ENCODE results near the gene TMEM63B. TPM values are rescaled to one million over a fixed set of nuclear protein-coding genes. Genes with fewer than 3 reads are reported as not detected.

TMEM63B gene
- total RNA-seq, 3 donors from 2014 or later: 57.0 to 108 (median 79.6) TPM

DNA sequence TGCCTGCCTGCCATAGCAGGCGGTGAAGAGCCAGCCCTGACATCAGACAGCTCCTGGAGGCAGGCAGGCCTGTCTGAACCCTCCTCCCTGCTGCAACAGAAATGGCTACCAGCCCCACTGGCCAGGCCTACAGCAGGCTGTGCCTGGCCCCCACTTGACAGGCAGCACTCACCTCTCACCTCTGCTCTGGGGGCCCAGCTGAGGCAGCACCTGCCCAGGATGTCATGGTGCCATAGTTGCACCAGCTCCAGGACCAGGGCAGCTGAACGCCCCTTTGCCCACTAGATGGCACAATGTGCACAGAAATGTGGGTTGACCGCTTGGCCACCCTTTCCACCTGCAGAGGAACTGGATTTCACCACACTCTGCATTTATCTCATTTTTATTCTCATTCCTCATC, 30.7 kb upstream of the TMEM63B start:
- peaks cover 11% of the 10 kb centered on the region for H3K4me1 ChIP-seq (ENCODE audit: low read depth)
- H3K9me3 ChIP-seq: no peaks in the 10 kb centered on the region
- no peaks in the 10 kb centered on the region for H3K36me3 ChIP-seq (ENCODE audit: low read depth)
- intact Hi-C loops (cut with DNase I, micrococcal nuclease): loop anchor here in 1 of 2 donors (2.0 kb wide), 1 partner anchor 56 kb away; no protein-coding TSS in a partner anchor
- no peak overlapping the region for H3K4me3 ChIP-seq
- ATAC-seq: peak; percentile 85
- peak; percentile 67 to 89 (median 83) for DNase-seq
- TF ChIP-seq CTCF (IDR thresholded peaks at IDR 0.05): peak; percentile 70

DNA sequence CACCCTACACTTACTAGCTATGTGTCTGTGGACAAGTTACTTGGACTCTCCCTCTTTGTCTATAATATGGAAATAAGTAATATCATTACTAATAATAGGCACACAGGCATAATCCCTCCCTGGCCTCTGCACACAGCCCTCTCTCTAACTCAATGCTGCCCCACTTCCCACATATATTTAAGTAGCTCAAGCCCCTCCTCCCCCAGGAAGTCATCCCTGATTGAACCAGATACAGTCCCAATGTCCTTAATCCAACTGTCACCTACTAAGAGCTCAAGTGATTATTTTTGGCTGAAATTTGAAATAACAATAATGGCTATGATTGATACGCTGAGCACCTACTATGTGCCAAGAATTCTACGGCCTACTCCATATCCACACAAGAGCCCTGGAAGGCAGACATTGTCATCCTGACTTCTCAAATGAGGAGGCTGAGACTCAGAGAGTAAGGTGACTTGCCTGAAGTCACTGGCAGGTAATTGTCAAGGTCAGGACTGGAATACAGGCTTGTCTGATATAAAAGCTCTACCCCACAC, 29.5 kb upstream of the TMEM63B start:
- ATAC-seq: no peak
- intact Hi-C loops (cut with DNase I, micrococcal nuclease): loop anchor here in 1 of 2 donors (2.0 kb wide), 1 partner anchor 55 kb away; no protein-coding TSS in a partner anchor
- no peak for TF ChIP-seq CTCF (IDR thresholded peaks at IDR 0.05)

GRCh38 chr6:44099192-44099591, 28.2 kb upstream of the TMEM63B start:
- DNase-seq (no peak), ATAC-seq (no peak)
- Histone ChIP-seq H3K9me3 (no peaks in the 10 kb centered on the region), H3K4me3 (no peak overlapping the region), H3K36me3 (ENCODE audit: low read depth) (no peaks in the 10 kb centered on the region), H3K4me1 (ENCODE audit: low read depth) (peaks cover 10% of the 10 kb centered on the region)
- no peak for TF ChIP-seq CTCF (IDR thresholded peaks at IDR 0.05)
- intact Hi-C loops (cut with DNase I, micrococcal nuclease): no loop called here

More for the DNA sequence above, 29.5 kb upstream of the TMEM63B start:
- Histone ChIP-seq H3K36me3 (ENCODE audit: low read depth) (no peaks in the 10 kb centered on the region), H3K4me1 (ENCODE audit: low read depth) (peaks cover 11% of the 10 kb centered on the region), H3K4me3 (no peak overlapping the region), H3K9me3 (no peaks in the 10 kb centered on the region)
- DNase-seq: no peak

DNA sequence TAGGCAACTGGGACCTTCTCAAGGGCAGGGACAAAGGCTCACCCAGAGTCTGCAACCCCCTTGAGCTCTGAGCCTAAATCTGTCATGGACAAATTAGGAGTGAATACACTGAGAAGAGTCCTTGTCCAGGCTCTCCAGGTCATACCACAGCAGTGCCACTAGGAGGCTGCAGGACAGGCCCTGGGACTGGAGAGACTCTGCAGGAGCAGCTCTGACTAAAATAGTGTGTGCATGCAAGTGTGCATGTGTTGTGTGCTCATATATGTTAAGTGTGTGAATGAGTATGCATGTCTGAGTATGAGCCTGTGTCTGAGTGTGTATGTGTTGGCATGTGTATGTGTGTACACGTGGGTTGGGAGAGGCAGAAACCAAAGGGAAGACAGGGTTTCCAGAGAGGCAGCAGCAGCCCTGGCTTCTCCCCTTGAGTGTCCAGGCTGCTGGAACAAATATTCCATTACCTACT, 27.2 kb upstream of the TMEM63B start:
- peak in 1 of 3 donors; percentile 57 for DNase-seq
- peak; percentile 67 for ATAC-seq
- no peak for TF ChIP-seq CTCF (IDR thresholded peaks at IDR 0.05)
- Histone ChIP-seq H3K4me1 (ENCODE audit: low read depth) (peaks cover 3% of the 10 kb centered on the region), H3K9me3 (no peaks in the 10 kb centered on the region), H3K4me3 (no peak overlapping the region), H3K36me3 (ENCODE audit: low read depth) (no peaks in the 10 kb centered on the region)
- intact Hi-C loops (cut with DNase I, micrococcal nuclease): loop anchor here in 1 of 2 donors (5.0 kb wide), 1 partner anchor 52 kb away; no protein-coding TSS in a partner anchor

GRCh38 chr6:44101832-44102231, 25.5 kb upstream of the TMEM63B start:
- ATAC-seq: no peak

More at GRCh38 chr6:44101832-44102231, 25.5 kb upstream of the TMEM63B start:
- no peak for DNase-seq
- no peak overlapping the region for H3K4me3 ChIP-seq
- H3K9me3 ChIP-seq: no peaks in the 10 kb centered on the region
- intact Hi-C loops (cut with DNase I, micrococcal nuclease): loop anchor here in 1 of 2 donors (5.0 kb wide), 1 partner anchor 50 kb away; no protein-coding TSS in a partner anchor
- TF ChIP-seq CTCF (IDR thresholded peaks at IDR 0.05): no peak
- H3K4me1 ChIP-seq (ENCODE audit: low read depth): no peaks in the 10 kb centered on the region
- no peaks in the 10 kb centered on the region for H3K36me3 ChIP-seq (ENCODE audit: low read depth)
